Fibroblast of pulmonary artery (primary cell): ENCODE data around the gene AKR7A3.
A peak's percentile ranks its signal among the peaks of the same experiment; 100 is the strongest.
"Not testable (repeated sequence)": the region's sequence is repeated elsewhere in the genome, so short reads cannot be mapped to it uniquely, and the experiment has no call there.

Experiments used
- DNase-seq: peaks from one replicate; pipeline ENCODE4 v3.0.0-alpha.2; 2010; ENCODE audit warnings: low read depth
- H3K4me3 ChIP-seq: replicated peaks from 2 replicates; pipeline ENCODE4 v1.5.1; 2011; ENCODE audit warnings: low read depth, mild to moderate bottlenecking, control low read depth, low read length, moderate library complexity
- TF ChIP-seq, protein P1 (sequence below): IDR thresholded peaks from 2 replicates; pipeline ENCODE4 v1.5.1; 2011; ENCODE audit warnings: mild to moderate bottlenecking, control low read depth, low read length, inconsistent platforms; ENCODE audit errors: missing control alignments

Gene AKR7A3

DNA sequence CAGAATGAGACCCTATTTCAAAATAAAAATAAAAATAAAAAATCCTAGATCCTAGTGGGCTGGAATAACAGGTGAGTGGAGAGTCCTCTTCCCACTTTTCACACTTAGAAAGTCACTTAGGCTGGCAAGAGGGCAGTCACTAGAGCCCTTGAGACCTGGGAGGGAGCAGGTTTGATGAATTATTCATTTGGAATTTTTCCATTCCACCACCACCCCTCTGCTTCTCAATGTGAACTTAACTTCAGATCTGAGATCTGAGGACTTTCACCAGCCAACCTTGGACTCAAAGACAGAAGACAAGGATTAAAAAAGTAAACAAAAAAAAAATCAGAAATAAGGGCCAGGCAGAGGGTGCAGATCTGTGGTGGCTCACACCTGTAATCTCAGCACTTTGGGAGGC is 16.5 kb downstream of the AKR7A3 start:
- DNase-seq: no peak
- no peak overlapping the region for H3K4me3 ChIP-seq
- TF ChIP-seq, protein P1, sequence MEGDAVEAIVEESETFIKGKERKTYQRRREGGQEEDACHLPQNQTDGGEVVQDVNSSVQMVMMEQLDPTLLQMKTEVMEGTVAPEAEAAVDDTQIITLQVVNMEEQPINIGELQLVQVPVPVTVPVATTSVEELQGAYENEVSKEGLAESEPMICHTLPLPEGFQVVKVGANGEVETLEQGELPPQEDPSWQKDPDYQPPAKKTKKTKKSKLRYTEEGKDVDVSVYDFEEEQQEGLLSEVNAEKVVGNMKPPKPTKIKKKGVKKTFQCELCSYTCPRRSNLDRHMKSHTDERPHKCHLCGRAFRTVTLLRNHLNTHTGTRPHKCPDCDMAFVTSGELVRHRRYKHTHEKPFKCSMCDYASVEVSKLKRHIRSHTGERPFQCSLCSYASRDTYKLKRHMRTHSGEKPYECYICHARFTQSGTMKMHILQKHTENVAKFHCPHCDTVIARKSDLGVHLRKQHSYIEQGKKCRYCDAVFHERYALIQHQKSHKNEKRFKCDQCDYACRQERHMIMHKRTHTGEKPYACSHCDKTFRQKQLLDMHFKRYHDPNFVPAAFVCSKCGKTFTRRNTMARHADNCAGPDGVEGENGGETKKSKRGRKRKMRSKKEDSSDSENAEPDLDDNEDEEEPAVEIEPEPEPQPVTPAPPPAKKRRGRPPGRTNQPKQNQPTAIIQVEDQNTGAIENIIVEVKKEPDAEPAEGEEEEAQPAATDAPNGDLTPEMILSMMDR: no peak

DNA sequence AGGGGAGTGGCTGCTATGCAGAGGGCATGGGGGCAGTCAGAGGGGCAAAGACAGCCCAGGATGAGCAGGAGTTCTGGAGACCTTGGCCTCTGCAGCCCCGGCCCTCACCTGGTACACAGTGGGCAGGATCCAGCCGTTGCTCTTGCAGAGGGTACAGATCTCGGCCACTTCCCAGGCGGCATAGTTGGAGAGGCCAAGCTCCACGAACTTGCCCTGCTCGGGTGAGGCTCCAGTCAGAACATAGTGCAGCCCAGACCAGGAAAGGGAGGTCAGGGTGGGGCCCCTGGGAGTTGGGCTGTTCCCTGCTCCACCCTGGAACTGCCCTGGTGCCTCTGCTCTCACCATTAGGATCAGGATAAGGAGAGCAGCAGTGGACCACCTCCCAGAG is 18.2 kb downstream of the AKR7A3 start:
- H3K4me3 ChIP-seq, DNase-seq: not testable (repeated sequence)

DNA sequence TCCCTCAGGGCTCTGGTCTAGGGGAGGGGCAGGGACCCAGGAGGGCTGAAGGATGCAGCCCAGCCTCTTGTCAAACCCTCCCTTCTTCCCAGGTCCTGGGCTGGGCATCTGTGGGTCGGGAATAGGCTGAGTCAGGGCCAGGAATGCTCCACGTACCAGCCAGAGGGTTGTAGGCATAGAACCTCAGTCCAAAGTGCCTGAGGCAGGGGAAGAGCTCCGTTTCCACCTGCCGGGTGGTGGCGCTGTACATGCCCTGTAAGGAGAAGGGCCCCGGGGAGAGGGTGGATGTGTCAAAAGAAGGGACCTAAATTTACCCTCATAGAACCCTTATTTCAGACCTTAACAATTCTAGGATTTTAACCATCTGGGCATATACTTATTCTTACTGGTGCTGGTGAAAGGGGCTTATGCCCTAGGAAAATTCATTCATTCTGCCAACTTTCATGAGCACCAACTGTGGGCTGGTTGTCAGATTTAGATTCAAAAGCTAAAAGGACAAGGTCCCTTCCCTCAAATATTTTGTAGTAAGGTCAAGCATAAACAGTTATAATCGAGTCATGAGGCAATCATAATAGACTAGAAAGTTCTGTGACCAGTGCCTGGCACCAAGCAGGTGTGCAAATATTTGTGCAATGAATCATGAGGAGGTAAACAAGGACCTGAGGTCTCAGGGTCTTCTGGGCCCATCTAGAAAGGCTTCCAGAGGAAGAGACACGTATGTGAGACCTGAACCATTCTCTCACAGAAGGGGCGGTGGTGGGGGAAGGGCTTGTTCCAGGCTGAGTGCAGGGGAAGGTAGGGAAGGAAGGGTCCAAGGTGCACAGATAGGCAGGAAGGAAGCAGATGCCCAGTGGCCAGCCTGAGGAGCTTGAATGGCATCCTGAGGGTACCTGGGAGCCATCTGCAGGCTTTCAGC is 18.9 kb downstream of the AKR7A3 start:
- not testable (repeated sequence) for H3K4me3 ChIP-seq
- TF ChIP-seq, protein P1: peak; percentile 5
- DNase-seq: peak; percentile 13

DNA sequence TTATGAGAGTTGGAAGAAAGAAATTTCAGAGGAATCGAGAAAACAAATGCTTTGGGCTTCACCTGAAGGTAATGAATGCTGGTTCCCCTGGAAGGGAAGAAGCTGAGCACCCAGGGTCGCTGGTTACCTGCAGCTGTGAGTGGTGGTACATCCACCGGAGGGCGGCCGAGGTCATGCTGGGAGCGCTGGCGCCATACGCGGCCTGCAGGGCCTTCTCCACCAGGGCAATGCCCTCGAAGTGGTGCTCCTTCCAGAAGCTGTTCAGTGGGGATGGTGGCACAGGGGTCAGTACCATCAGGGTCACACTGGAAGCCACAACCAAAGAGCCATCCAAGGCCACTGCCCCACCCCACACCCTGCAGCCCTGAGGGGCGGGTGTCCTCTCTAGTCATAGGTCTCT is 20.1 kb downstream of the AKR7A3 start:
- H3K4me3 ChIP-seq: no peak overlapping the region
- TF ChIP-seq, protein P1: no peak
- DNase-seq: no peak

DNA sequence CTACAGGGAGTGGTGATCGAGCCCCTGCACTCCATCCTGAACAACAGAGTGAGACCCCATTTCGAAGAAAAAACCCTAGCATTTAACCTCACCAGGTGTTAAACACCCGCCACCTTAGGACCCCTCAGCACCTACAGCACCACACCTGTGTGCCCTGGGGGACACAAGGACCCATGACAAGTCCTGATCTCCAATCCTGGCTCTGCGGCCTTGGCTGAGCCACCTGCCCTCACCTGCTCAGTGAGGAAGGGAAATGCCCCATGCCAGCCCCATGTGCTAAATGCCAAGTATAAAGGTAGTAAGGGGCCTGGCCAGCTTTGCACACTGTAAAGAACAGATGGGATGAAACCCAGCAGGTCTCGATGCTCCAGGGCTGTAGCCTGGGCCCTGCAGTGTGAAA is 25.8 kb downstream of the AKR7A3 start:
- no peak for DNase-seq
- no peak overlapping the region for H3K4me3 ChIP-seq
- TF ChIP-seq, protein P1: no peak

DNA sequence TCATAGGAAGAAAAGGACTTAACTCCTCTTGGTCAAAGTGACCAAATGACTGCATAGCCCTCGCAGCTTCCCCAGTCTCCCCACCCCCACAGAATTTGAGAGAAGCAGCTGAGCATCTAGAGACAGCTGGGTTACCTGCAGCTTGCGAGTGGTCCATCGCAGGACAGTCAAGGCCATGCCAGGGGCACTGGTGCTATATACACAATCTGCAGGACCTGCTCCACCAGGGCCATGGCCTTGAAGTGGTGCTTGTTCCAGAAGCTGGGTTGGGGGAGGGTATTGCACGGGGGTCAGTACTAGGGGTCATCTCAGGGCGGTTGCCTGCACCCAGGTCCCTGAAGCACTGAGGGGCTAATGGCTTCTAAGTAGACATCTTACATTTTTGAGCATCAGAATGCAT is 26.5 kb downstream of the AKR7A3 start:
- no peak for DNase-seq
- no peak overlapping the region for H3K4me3 ChIP-seq
- TF ChIP-seq, protein P1: no peak

DNA sequence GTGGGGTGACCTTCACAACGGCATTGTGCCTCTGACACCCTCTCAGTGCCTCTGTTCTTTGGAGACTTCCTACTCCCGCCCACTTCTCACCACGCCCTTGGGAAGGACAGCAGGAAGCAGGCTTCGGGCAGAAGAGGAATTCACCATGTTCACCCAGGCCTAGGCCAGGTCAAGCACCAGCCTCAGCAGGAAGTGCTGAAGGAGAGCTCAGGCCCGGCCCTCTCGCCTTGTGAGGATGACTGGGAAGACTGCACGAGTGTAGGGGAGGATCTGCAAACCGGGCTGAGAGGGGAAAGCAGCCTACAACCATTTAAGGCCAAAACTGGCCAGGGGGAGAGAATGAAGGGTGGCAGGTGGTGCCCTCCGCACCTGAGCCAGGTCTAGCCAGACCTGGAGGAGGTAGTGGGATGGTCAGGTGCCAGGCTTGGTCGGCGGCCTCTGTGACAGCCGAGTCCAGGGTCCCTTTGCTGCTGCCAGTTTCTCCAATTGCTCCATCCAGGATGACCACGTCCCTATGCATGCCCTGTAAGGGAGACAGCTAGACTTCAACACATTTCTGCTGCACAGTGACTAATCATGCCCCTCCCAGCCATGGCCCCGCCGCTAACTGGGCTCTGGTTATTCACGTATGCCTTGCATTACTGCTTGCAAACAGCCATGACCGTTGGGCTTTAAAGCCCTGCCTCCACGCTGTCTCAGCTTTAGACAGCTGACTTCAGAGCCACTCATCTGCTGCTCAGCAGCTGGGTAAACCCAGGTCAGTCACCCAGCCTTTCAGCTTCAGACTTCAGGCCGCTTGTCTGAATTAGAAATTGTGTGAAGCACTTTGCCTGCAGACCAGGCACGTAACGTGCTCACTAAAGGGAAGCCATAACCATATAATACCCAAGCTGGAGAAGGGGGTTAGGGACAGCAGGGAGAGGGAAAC is 28.1 kb downstream of the AKR7A3 start:
- DNase-seq: peak; percentile 32
- H3K4me3 ChIP-seq: no peak overlapping the region
- TF ChIP-seq, protein P1: no peak
